GM21529 (cell line): ENCODE data around the gene OR51T1.
"Not testable (repeated sequence)": the region's sequence is repeated elsewhere in the genome, so short reads cannot be mapped to it uniquely, and the experiment has no call there.

Source experiments
- ATAC-seq: cut with Tn5 transposase; IDR thresholded peaks from one replicate; pipeline ENCODE4 v1.9.1; 2021; ENCODE audit not compliant: unreplicated experiment

Gene OR51T1

GRCh38 chr11:4881860-4882500 is at the start of gene OR51T1:
Gene OR51T1, plus strand, starts transcription at chr11:4881900. Its CDS starts 0 bp downstream, at chr11:4881900.
- no peak for ATAC-seq

GRCh38 chr11:4839851-4840549 is 41.7 kb upstream of the OR51T1 start:
- no peak for ATAC-seq

GRCh38 chr11:4848908-4849532 is 32.7 kb upstream of the OR51T1 start, which contains the start of gene OR51S1:
Gene OR51S1, minus strand, starts transcription at chr11:4849208. Its CDS starts 0 bp downstream, at chr11:4849208.
- ATAC-seq, result no peak

GRCh38 chr11:4851033-4851432 is 30.7 kb upstream of the OR51T1 start:
- ATAC-seq, result no peak

GRCh38 chr11:4854286-4854685 is 27.4 kb upstream of the OR51T1 start:
- not testable (repeated sequence) for ATAC-seq

- ATAC-seq, result no peak
These were observed 19.1 kb upstream of the OR51T1 start for GRCh38 chr11:4862447-4863236.

GRCh38 chr11:4863876-4864275 is 17.8 kb upstream of the OR51T1 start:
- ATAC-seq, result no peak

GRCh38 chr11:4865855-4866254 is 15.8 kb upstream of the OR51T1 start:
- ATAC-seq, result no peak

GRCh38 chr11:4881188-4881587 is 512 bp upstream of the OR51T1 start:
- no peak for ATAC-seq

GRCh38 chr11:4882543-4882942 is 843 bp downstream of the OR51T1 start:
- ATAC-seq, result no peak

- ATAC-seq, result no peak
These were observed 2.7 kb downstream of the OR51T1 start for GRCh38 chr11:4884361-4884760.

- no peak for ATAC-seq
These were observed 4.5 kb downstream of the OR51T1 start for GRCh38 chr11:4886186-4886585.

- no peak for ATAC-seq
These were observed 5.9 kb downstream of the OR51T1 start for GRCh38 chr11:4887591-4887990.

GRCh38 chr11:4890279-4890678 is 8.6 kb downstream of the OR51T1 start:
- no peak for ATAC-seq

GRCh38 chr11:4891996-4892640 is 10.4 kb downstream of the OR51T1 start:
- no peak for ATAC-seq

- no peak for ATAC-seq
These were observed 21.8 kb downstream of the OR51T1 start, which contains the start of gene OR51A7 for GRCh38 chr11:4903484-4903883. Gene OR51A7, plus strand, starts transcription at chr11:4903783. Its CDS starts 3,587 bp downstream, at chr11:4907370.

- ATAC-seq, result no peak
These were observed 34.9 kb downstream of the OR51T1 start for GRCh38 chr11:4916581-4916980.

GRCh38 chr11:4919250-4919649 is 37.5 kb downstream of the OR51T1 start, which contains the start of gene OR51G2:
Gene OR51G2, minus strand, starts transcription at chr11:4919350. Its CDS starts 3,687 bp downstream, at chr11:4915663.
- no peak for ATAC-seq

GRCh38 chr11:4921796-4922195 is 40.1 kb downstream of the OR51T1 start:
- no peak for ATAC-seq

- no peak for ATAC-seq
These were observed 40.6 kb downstream of the OR51T1 start for GRCh38 chr11:4922304-4922703.

GRCh38 chr11:4924239-4924638 is 42.5 kb downstream of the OR51T1 start, which contains the start of gene OR51G1:
Gene OR51G1, minus strand, starts transcription at chr11:4924339. Its CDS starts 0 bp downstream, at chr11:4924339.
- ATAC-seq, result no peak
